Stimulated activated CD8-positive, alpha-beta memory T cell treated with anti-CD3 and anti-CD28 coated beads, Interleukin-4, amount 100 ng/mL, for 48 hours (primary cell): Measurements from ENCODE around the gene AGPS.
"Not testable (repeated sequence)": the region's sequence is repeated elsewhere in the genome, so short reads cannot be mapped to it uniquely, and the experiment has no call there.

Source experiments
- DNase-seq: peaks from one replicate; pipeline ENCODE4 v3.0.0-alpha.2; 2020

Gene AGPS

GRCh38 chr2:177391822-177392372 lies 676 bp upstream of the AGPS start:
- DNase-seq, result no peak

GRCh38 chr2:177393203-177393755 lies 706 bp downstream of the AGPS start:
- DNase-seq, result peak; percentile 33

GRCh38 chr2:177393824-177394593 lies 1.4 kb downstream of the AGPS start:
- DNase-seq, result no peak

GRCh38 chr2:177394594-177394973 lies 2.0 kb downstream of the AGPS start:
- DNase-seq, result no peak

GRCh38 chr2:177395351-177396065 lies 2.9 kb downstream of the AGPS start:
- no peak for DNase-seq

GRCh38 chr2:177396703-177397460 lies 4.3 kb downstream of the AGPS start:
- DNase-seq, result no peak

GRCh38 chr2:177397481-177398289 lies 5.1 kb downstream of the AGPS start:
- DNase-seq, result no peak

GRCh38 chr2:177398290-177398683 lies 5.7 kb downstream of the AGPS start:
- no peak for DNase-seq

GRCh38 chr2:177398791-177399190 lies 6.2 kb downstream of the AGPS start:
- no peak for DNase-seq

GRCh38 chr2:177399376-177399775 lies 6.8 kb downstream of the AGPS start:
- DNase-seq, result no peak

- no peak for DNase-seq
Measured at GRCh38 chr2:177400337-177400923, 7.9 kb downstream of the AGPS start.

GRCh38 chr2:177402096-177402495 lies 9.5 kb downstream of the AGPS start:
- DNase-seq, result no peak

- DNase-seq, result no peak
Measured at GRCh38 chr2:177403838-177404237, 11.3 kb downstream of the AGPS start.

- no peak for DNase-seq
Measured at GRCh38 chr2:177404243-177404642, 11.7 kb downstream of the AGPS start.

- no peak for DNase-seq
Measured at GRCh38 chr2:177405029-177405692, 12.6 kb downstream of the AGPS start.

- no peak for DNase-seq
Measured at GRCh38 chr2:177406182-177406581, 13.6 kb downstream of the AGPS start.

GRCh38 chr2:177407031-177407430 lies 14.5 kb downstream of the AGPS start:
- DNase-seq, result no peak

- DNase-seq, result not testable (repeated sequence)
Measured at GRCh38 chr2:177410629-177411028, 18.1 kb downstream of the AGPS start.

- no peak for DNase-seq
Measured at GRCh38 chr2:177413703-177414102, 21.1 kb downstream of the AGPS start.

GRCh38 chr2:177419274-177419673 lies 26.7 kb downstream of the AGPS start:
- DNase-seq, result no peak

GRCh38 chr2:177422271-177422670 lies 29.7 kb downstream of the AGPS start:
- DNase-seq, result no peak
